Uterus (tissue), 4 donors: ENCODE data around the gene DNASE1L3. TPM values are rescaled to one million over a fixed set of nuclear protein-coding genes. Genes with fewer than 3 reads are reported as not detected.

Source experiments
- DNase-seq, 2 donors: peaks; one replicate each; pipeline ENCODE4 v3.0.0-alpha.2; 2019 to 2020
- H3K27ac ChIP-seq, 2 donors: fragments of 200-600 bp; sonication (generic); 1 replicate in 1 of 2; 2 replicates in 1 of 2; pipeline ENCODE4 v1.5.1; 2016 to 2018
- H3K27me3 ChIP-seq, 2 donors: fragments of 200-600 bp; sonication (generic); one replicate each; pipeline ENCODE4 v1.5.1; 2018 to 2019; ENCODE audit warnings: control low read depth in 1 of 2
- H3K36me3 ChIP-seq, 2 donors: fragments of 200-600 bp; sonication (generic); one replicate each; pipeline ENCODE4 v1.5.1; 2019; ENCODE audit warnings: control low read depth in 1 of 2
- H3K4me1 ChIP-seq, 2 donors: fragments of 200-600 bp; sonication (generic); one replicate each; pipeline ENCODE4 v1.5.1; 2018 to 2019; ENCODE audit warnings: control low read depth in 1 of 2
- H3K4me3 ChIP-seq, 2 donors: fragments of 200-600 bp; sonication (generic); 1 replicate in 1 of 2; 2 replicates in 1 of 2; pipeline ENCODE4 v1.5.1; 2018 to 2019; ENCODE audit warnings: mild to moderate bottlenecking in 1 of 2
- H3K9me3 ChIP-seq, 2 donors: fragments of 200-600 bp; sonication (generic); one replicate each; pipeline ENCODE4 v1.5.1; 2019; ENCODE audit warnings: control low read depth in 1 of 2
- CTCF ChIP-seq, 4 experiments: fragments of 200-600 bp in 2 of 4; fragments of 450-650 bp in 2 of 4; sonication (generic) in 2 of 4; IDR thresholded peaks; one replicate each; pipeline ENCODE4 v1.5.1; 2016 to 2019; ENCODE audit warnings: antibody characterized with exemption in 4 of 4, mild to moderate bottlenecking in 2 of 4, moderate library complexity in 1 of 4
- POLR2A ChIP-seq, 2 donors: fragments of 450-650 bp; IDR thresholded peaks; one replicate each; pipeline ENCODE4 v1.6.1; 2016; ENCODE audit warnings: antibody characterized with exemption in 2 of 2, mild to moderate bottlenecking in 1 of 2, moderate library complexity in 1 of 2
- intact Hi-C: fragments of 100-400 bp; cut with DNase I; formaldehyde crosslinking; loops from one replicate; pipeline ENCODE4 v1.15.1; 2023; ENCODE audit warnings: low total_unique reads
- total RNA-seq, 4 donors: library from RNA; depleted of rRNA in 3 of 4; stranded (reverse); fragments of >200 nt in 3 of 4; gene quantifications; one replicate each; pipeline versions ENCODE4 v1.1.0 to v1.2.4, GENCODE V29; 2014 to 2023
- donor health status: DM: yes; HTN: yes; CAD: no.

The DNASE1L3 gene
- total RNA-seq, 4 donors from 2014 or later: 0.77 to 3.2 (median 2.4) TPM

- intact Hi-C loops: no loop called here
- Histone ChIP-seq H3K27me3 (no peaks in the 10 kb centered on the region), H3K4me1 (no peaks in the 10 kb centered on the region), H3K9me3 (no peaks in the 10 kb centered on the region), H3K36me3 (no peaks in the 10 kb centered on the region), H3K27ac (no peak overlapping the region), H3K4me3 (no peak overlapping the region)
- no peak for DNase-seq
- TF ChIP-seq POLR2A (IDR thresholded peaks at IDR 0.05) (no peak), CTCF (IDR thresholded peaks at IDR 0.05) (no peak)
Measured at GRCh38 chr3:58254144-58254543, 43.4 kb upstream of the DNASE1L3 start.

- Histone ChIP-seq H3K27ac (peak overlapping the region; percentile 31 to 66), H3K36me3 (no peaks in the 10 kb centered on the region), H3K4me3 (no peak overlapping the region), H3K27me3 (no peaks in the 10 kb centered on the region), H3K4me1 (no peaks in the 10 kb centered on the region), H3K9me3 (no peaks in the 10 kb centered on the region)
- intact Hi-C loops: no loop called here
- TF ChIP-seq POLR2A (IDR thresholded peaks at IDR 0.05) (no peak), CTCF (IDR thresholded peaks at IDR 0.05) (no peak)
- no peak for DNase-seq
Measured at GRCh38 chr3:58251631-58252035, 40.9 kb upstream of the DNASE1L3 start.

- H3K4me3 ChIP-seq: no peak overlapping the region
- H3K27ac ChIP-seq: peak overlapping the region; percentile 31 to 66
- H3K27me3 ChIP-seq: no peaks in the 10 kb centered on the region
- DNase-seq: no peak
- no peaks in the 10 kb centered on the region for H3K4me1 ChIP-seq
- intact Hi-C loops: no loop called here
- peak in 1 of 4 experiments; percentile 0 for TF ChIP-seq CTCF (IDR thresholded peaks at IDR 0.05)
- TF ChIP-seq POLR2A (IDR thresholded peaks at IDR 0.05): no peak
- H3K9me3 ChIP-seq: no peaks in the 10 kb centered on the region
- H3K36me3 ChIP-seq: no peaks in the 10 kb centered on the region
Measured at GRCh38 chr3:58250093-58250707, 39.4 kb upstream of the DNASE1L3 start.

GRCh38 chr3:58249358-58250092 is 38.8 kb upstream of the DNASE1L3 start:
- Histone ChIP-seq H3K27ac (peak overlapping the region; percentile 31 to 66), H3K4me1 (no peaks in the 10 kb centered on the region)

More at GRCh38 chr3:58249358-58250092, 38.8 kb upstream of the DNASE1L3 start:
- Histone ChIP-seq H3K27me3 (no peaks in the 10 kb centered on the region), H3K4me3 (no peak overlapping the region), H3K9me3 (no peaks in the 10 kb centered on the region), H3K36me3 (no peaks in the 10 kb centered on the region)
- no peak for DNase-seq
- intact Hi-C loops: no loop called here
- TF ChIP-seq CTCF (IDR thresholded peaks at IDR 0.05) (peak in 1 of 4 experiments; percentile 19), POLR2A (IDR thresholded peaks at IDR 0.05) (no peak)
